H1 (cell line): ENCODE data around the gene DDIAS. TPM values are rescaled to one million over a fixed set of nuclear protein-coding genes. Genes with fewer than 3 reads are reported as not detected.

Experiments
- CHD2 ChIP-seq: IDR thresholded peaks from 2 replicates; pipeline ENCODE4 v1.6.1; 2012; ENCODE audit warnings: low read length, improper control_type of control experiment
- GTF2F1 ChIP-seq: IDR thresholded peaks from 2 replicates; pipeline ENCODE4 v1.6.1; 2012; ENCODE audit warnings: low read depth, low read length, improper control_type of control experiment, borderline replicate concordance
- KDM1A ChIP-seq: fragments of 200-600, 300-600 bp; sonication (generic); IDR thresholded peaks from 2 replicates; pipeline ENCODE4 v1.7.1; 2016; ENCODE audit warnings: mild to moderate bottlenecking, low read length, borderline replicate concordance
- SP2 ChIP-seq: IDR thresholded peaks from 2 replicates; pipeline ENCODE4 v1.6.1; 2012; ENCODE audit warnings: mild to moderate bottlenecking, low read length, inconsistent platforms
- SRF ChIP-seq: IDR thresholded peaks from 2 replicates; pipeline ENCODE4 v1.6.1; 2011; ENCODE audit warnings: mild to moderate bottlenecking, low read depth, low read length, moderate library complexity
- polyA plus RNA-seq, 7 experiments: library from polyadenylated mRNA; depleted of rRNA in 3 of 7; stranded (reverse) in 5 of 7; unstranded in 2 of 7; fragments of >200 nt in 5 of 7; fragments of 200-250 nt in 2 of 7; gene quantifications; 1 replicate in 5 of 7; 2 replicates in 1 of 7; 4 replicates in 1 of 7; pipeline versions ENCODE4 v1.2.1 to v1.2.3, GENCODE V29; 2011 to 2013; ENCODE audit warnings: missing spikeins in 2 of 7, mixed read lengths in 2 of 7
- total RNA-seq: library from RNA; stranded (reverse); fragmentation: NEBNext Ultra II Directional; extraction: Animal tissue kit (Norgen Biotek cat#: 25700); gene quantifications from 2 replicates; pipeline ENCODE4 v1.2.1, GENCODE V29; 2021

Gene DDIAS
- total and polyA plus RNA-seq, 2 of the 8 experiments (the other 6 are each of a cell fraction or from before 2014, with no cell fraction given) = 11.6 to 25.7 TPM

DNA sequence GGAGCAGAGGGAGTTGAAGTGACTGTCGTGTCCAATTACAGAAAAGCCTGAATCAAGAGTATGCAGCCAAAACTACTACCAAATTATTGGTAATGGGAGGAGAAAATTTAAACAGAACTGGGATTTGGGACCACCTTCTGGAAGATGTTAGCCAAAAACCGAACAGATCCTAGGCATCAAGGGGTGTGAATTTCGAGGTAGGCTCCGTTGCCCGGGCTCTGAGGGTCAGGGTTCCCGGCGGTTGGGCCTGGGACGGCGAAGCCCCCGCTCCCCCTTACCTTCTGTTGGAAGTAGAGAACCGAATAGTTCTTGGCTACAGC, 1.6 kb upstream of the DDIAS start (continued):
- TF ChIP-seq SRF = no peak
- TF ChIP-seq GTF2F1 = no peak
- TF ChIP-seq CHD2 = no peak
- TF ChIP-seq SP2 = no peak
- no peak for TF ChIP-seq KDM1A
